GM19463 (cell line): ENCODE data around the gene ZNF529.
A peak's percentile ranks its signal among the peaks of the same experiment; 100 is the strongest.
"Not testable (repeated sequence)": the region's sequence is repeated elsewhere in the genome, so short reads cannot be mapped to it uniquely, and the experiment has no call there.

Experiments
- ATAC-seq: cut with Tn5 transposase; IDR thresholded peaks from one replicate; pipeline ENCODE4 v1.9.1; 2021; ENCODE audit warnings: mild to moderate bottlenecking, moderate library complexity; ENCODE audit not compliant: unreplicated experiment

The ZNF529 gene

GRCh38 chr19:36573020-36573894 is at the start of gene ZNF529:
Gene ZNF529, minus strand, starts transcription at chr19:36573292. Its CDS starts 946 bp downstream, at chr19:36572346.
- peak; percentile 92 for ATAC-seq

- ATAC-seq: no peak
These were observed 32.9 kb upstream of the ZNF529 start for GRCh38 chr19:36605877-36606478.

- peak; percentile 73 for ATAC-seq
These were observed 32.2 kb upstream of the ZNF529 start, which contains the start of gene ZNF382 for GRCh38 chr19:36605101-36605876. Gene ZNF382, plus strand, starts transcription at chr19:36605313. Its CDS starts 4,602 bp downstream, at chr19:36609915.

- peak; percentile 74 for ATAC-seq
These were observed 31.6 kb upstream of the ZNF529 start for GRCh38 chr19:36604656-36605100.

- not testable (repeated sequence) for ATAC-seq
These were observed 29.6 kb upstream of the ZNF529 start for GRCh38 chr19:36602681-36603080.

DNA sequence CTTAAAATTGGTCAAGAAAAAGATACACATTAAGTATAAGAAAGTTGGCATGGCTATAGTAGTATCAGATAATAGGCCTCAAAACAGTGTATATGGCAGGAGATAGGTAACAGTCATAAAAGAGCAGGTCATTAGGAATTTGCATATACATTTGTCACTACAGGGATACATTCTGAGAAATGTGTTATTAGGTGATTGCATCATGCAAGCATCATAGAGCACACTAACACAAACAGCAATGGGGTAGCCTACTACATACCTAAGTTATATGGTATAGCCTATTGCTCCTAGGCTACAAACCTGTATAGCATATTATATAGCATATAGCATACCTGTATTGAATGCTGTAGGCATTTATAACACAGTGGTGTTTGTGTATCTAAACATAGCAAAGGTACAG is 6.2 kb upstream of the ZNF529 start:
- no peak for ATAC-seq

DNA sequence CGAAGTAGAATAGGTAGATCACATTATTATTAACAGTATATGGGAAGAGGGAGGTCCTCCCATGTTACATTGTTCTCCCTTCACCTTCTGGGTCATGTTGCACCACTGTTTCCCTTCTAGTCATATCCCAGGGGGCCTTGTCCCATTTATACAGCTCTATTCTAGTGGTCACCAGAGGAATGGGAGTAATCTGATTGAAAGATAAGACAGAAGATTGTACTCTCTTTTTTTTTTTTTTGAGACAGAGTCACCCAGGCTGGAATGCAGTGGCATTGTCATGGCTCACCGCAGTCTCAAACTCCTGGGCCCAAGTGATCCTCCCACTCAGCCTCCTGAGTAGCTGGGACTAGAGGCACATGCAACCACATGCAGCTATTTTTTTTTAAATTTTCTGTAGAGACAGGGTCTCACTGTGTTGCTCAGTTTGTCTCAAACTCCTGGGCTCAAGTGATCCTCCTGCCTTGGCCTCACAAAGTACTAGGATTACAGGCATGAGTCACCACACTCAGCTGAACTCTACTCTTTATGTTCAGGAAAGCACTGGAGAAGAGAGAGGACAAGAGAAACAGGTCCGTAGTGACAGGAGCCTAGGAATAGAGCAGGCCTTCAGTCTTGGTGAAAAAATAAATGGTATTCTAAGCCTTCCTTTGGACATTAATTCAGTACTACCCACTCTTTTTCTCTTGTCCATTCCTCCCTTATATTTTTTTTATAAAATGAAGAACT is 4.3 kb upstream of the ZNF529 start:
- no peak for ATAC-seq

GRCh38 chr19:36574741-36575140 is 1.6 kb upstream of the ZNF529 start:
- no peak for ATAC-seq

DNA sequence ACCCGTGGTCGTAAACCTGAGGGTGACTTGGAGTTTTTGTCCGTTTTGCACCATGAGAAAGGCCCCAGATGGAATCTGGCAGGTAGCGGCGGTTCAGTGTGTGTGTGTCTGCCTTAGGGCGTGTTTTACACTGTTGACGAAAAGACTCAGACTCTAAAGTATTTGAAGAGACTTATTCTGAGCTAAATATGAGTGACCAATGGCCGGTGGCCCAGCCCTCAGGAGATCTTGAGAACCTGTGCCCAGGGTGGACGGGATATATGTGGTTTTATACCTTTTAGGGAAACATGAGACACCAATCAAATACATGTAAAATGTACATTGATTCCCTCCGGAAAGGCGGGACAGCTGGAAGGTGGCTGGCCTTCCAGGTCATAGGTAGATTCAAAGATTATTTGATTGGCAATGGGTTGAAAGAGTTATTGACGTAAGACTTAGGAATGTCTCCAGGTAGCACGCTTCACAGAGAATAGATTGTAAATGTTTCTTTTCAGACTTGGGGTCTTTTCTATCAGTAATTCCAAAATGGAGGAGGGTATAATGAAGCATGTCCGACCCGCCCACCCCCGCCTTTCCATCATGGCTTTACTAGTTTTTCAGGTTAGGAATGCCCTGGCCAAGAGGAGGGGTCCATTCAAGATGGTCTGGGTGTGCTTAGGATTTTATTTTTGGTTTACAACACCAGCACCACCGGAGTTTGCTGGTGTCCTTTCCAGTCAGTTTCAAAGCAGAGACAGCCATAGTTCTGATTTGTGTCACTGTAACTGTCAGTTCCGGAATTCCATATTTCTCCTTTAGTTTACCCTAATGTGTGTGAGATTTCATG is 1.0 kb upstream of the ZNF529 start:
- no peak for ATAC-seq

DNA sequence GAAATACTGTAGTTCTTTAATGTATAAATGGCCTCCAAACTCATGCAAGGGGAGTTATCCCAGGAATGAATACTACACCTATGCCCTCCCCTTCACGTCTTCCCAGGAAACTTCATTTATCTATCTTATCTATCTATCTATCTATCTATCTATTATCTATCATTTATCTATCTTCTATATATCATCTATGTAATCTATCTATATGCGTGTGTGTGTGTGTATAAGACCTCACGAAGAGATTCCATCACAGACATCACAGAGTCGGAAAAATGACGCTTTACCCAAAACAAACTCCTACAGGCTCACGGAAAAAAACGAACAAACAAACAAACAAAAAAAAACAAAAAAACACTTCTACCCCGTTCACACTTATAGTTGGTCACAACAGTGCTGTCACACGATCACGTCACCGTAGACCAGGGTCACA is 486 bp downstream of the ZNF529 start:
- ATAC-seq: no peak

- no peak for ATAC-seq
These were observed 8.7 kb downstream of the ZNF529 start for GRCh38 chr19:36564391-36564790.

- ATAC-seq: no peak
These were observed 25.9 kb downstream of the ZNF529 start for GRCh38 chr19:36547001-36547732.

- ATAC-seq: peak; percentile 9
These were observed 44.1 kb downstream of the ZNF529 start for GRCh38 chr19:36528921-36529518.

- peak; percentile 82 for ATAC-seq
These were observed 44.7 kb downstream of the ZNF529 start, which contains the start of gene ZNF260 for GRCh38 chr19:36528194-36528920. Gene ZNF260, minus strand, starts transcription at chr19:36528271. Its CDS starts 13,033 bp downstream, at chr19:36515238.

- ATAC-seq: no peak
These were observed 45.3 kb downstream of the ZNF529 start for GRCh38 chr19:36527873-36528193.

GRCh38 chr19:36527341-36527740 is 45.8 kb downstream of the ZNF529 start:
- no peak for ATAC-seq

GRCh38 chr19:36526581-36526980 is 46.5 kb downstream of the ZNF529 start:
- no peak for ATAC-seq

DNA sequence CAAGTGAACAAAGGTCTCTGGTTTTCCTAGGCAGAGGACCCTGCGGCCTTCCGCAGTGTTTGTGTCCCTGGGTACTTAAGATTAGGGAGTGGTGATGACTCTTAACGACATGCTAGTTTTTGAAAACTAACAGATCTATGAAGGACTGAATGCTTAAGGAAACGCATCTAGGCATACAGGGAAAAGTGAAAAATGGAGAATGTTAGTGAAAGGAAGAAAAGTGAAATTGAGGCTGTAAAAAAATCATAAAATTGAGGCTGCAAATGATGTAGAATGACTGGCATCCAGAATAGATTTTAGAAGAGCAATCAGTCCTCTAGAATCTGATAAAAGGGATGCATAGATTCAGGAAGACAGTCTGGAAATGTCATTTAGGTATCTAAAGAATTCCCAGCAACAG is 48.5 kb downstream of the ZNF529 start:
- no peak for ATAC-seq
